ENCODE results near the gene DCPS.

DNA sequence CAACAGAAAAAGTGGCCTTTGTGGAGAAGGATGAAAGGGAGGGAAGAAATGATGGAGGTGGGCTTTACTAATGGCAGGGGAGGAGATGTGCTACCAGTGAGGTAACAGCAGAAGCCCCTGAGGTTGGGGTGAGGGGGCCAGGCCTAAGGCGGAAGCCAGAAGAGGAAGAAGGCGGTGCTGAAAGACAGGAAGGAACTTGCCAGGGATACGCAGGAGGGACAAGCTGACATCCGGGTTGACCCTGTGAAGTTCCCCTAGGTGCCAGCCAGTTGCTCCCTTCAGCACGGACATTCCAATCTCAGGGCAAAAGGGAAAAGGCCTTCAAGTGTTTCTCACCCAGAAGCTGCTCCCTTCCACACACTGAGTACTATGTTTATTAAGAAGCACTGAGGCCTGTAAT, 23.3 kb upstream of the DCPS start:
- no peak for TF ChIP-seq POLR2AphosphoS5 (IDR thresholded peaks at IDR 0.05; ENCODE audit: low read depth, low read length)
- no peak for TF ChIP-seq CTCF (IDR thresholded peaks at IDR 0.05)
- TF ChIP-seq, protein P1, sequence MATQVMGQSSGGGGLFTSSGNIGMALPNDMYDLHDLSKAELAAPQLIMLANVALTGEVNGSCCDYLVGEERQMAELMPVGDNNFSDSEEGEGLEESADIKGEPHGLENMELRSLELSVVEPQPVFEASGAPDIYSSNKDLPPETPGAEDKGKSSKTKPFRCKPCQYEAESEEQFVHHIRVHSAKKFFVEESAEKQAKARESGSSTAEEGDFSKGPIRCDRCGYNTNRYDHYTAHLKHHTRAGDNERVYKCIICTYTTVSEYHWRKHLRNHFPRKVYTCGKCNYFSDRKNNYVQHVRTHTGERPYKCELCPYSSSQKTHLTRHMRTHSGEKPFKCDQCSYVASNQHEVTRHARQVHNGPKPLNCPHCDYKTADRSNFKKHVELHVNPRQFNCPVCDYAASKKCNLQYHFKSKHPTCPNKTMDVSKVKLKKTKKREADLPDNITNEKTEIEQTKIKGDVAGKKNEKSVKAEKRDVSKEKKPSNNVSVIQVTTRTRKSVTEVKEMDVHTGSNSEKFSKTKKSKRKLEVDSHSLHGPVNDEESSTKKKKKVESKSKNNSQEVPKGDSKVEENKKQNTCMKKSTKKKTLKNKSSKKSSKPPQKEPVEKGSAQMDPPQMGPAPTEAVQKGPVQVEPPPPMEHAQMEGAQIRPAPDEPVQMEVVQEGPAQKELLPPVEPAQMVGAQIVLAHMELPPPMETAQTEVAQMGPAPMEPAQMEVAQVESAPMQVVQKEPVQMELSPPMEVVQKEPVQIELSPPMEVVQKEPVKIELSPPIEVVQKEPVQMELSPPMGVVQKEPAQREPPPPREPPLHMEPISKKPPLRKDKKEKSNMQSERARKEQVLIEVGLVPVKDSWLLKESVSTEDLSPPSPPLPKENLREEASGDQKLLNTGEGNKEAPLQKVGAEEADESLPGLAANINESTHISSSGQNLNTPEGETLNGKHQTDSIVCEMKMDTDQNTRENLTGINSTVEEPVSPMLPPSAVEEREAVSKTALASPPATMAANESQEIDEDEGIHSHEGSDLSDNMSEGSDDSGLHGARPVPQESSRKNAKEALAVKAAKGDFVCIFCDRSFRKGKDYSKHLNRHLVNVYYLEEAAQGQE (IDR thresholded peaks at IDR 0.05; ENCODE audit: insufficient read depth in 1 of 2, low read depth in 2 of 2, low read length in 1 of 2), result no peak
